C4-2B (cell line): ENCODE results near the gene CHRNE.
"Not testable (repeated sequence)": the region's sequence is repeated elsewhere in the genome, so short reads cannot be mapped to it uniquely, and the experiment has no call there.

Source experiments
- CTCF ChIP-seq: fragments of 450-650 bp; conservative IDR thresholded peaks from 2 replicates; pipeline ENCODE4 v1.5.1; 2017; ENCODE audit warnings: mild to moderate bottlenecking
- ZFX ChIP-seq: fragments of 450-650 bp; IDR thresholded peaks from 2 replicates; pipeline ENCODE4 v1.6.1; 2017

GRCh38 chr17:4869058-4869998 lies 33.6 kb downstream of the CHRNE start:
- TF ChIP-seq CTCF, ZFX: not testable (repeated sequence)
